Measurements from ENCODE around the gene PCSK7. TPM values are rescaled to one million over a fixed set of nuclear protein-coding genes. Genes with fewer than 3 reads are reported as not detected.

PCSK7 gene
- total RNA-seq, 1 experiment from 2014 or later: 32.0 TPM

DNA sequence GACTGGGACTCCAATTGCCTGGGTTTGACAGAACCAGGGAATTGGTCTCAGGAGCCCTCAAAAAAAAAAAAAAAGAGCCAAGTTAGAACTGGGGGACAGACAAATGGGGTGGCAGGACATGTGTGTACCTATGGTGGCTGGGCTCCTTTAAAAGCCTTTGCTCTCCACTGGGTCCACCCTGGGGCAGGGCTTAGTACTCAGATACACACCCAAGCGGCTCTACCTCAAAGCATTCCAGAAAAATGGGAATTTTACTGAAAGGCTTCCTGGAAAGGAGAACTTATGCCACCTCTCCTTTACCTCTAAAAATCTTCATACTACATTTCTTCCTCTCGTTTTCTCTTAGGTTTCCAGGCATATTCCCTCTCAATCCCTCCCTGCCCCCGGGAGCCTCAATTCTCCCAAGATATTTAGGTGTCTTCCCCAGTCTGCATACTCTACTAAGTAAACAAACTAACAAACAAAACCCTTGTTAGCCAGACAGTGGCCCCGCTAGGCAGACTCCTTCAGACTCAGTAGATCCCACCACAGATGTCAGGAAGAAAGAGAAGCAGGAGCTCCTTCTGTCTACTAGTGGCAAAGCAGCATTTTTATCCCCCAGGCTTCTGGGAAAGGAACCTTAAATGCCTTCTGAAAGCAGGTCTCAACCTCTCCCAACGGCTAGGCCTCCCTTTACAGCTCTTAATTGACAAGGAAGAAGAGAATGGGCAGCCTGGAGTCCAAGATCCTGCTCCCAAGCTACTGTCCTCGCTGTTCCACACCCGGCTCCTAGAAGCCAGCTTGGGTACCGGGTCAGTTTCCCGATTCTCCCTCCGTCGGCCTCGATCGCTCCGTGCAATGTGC is 653 bp downstream of the PCSK7 start:
- DNase-seq (ENCODE audit: low read depth): no peak

DNA sequence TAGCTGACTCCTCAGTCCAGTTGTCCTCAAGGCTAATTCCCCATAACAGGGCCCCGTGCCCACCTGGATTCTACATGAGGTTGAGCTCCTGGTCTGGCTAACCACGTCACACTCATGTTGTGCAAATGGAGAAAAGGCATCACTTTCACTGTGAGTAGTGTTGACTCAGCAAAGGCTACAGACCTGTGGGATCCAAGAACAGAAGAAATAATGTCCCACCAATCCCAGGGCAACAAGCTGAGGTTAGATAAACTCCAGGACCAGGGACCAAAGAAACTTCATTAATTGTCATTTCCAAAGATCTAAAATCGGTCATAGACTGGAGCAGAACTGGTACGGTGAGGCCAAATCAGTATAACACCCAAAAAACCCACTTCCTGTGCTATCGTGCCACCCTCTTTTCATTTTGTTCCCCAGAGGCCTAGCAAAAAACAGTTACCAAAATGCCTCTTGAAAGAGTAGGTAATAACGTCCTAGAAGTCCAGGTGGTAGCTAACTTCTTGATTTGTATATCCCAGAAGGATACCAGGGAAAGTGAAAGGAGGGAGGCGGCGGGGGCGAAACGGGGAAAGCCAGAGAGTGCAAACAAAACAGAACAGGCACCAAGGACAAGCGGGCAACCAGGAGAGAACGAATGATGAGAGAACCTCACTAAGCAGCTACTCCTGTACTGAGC is 1.4 kb downstream of the PCSK7 start:
- no peak for DNase-seq (ENCODE audit: low read depth)

DNA sequence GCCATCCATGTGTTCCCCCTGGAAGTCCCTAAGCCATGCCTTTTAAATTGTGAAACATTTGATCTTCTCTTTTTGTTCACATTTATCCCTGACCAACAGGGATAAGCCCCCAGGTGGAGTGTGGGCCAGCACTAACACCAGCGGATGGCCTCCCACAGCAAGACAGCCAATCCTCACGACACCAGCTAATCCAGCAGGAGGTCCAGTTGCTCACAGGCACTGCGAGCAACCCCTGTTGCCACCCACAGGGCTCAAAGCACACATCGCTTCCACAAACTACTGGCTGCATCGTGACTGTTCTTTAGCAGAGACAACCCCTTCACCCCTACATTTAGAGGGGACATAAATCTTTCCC is 2.0 kb downstream of the PCSK7 start:
- DNase-seq (ENCODE audit: low read depth): no peak

DNA sequence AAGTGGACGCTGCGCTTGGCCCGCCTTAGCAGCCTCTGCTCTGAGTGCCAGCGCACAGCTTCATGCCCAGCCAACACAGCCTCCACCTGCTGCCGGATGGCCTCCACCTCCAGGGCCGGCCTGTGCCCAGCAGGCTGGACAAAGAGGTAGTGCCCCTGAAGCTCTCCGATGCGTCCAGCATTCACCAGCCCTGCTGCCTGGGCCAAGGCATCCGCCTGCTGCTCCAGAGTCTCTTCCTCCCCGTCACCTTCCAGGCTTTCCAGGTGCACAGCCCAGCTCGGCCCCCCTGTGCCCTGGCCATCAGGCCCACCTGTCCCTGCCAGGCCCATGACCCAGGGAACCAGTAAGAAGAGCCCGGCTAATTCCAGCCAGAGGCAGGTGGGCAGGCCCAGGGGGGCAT is 2.5 kb downstream of the PCSK7 start:
- DNase-seq (ENCODE audit: low read depth): no peak

DNA sequence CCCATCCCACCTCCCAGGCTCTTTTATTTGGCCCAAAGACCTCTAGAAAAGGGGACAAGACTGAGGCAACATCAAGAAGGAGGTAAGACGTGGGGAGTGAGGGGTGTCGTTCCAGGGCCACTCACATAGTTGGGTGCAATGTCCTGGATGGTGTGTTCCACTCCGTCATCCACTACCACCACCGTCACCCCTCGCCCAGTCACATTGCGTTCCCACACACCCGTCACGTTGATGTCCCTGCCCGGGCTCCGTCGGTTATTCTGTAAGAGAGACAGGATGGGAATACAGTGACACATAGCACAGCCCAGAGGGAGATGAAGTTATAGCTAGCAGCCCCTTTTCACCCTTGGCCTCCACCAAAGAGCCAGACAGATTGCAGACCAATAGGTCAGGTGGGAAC is 3.8 kb downstream of the PCSK7 start:
- no peak for DNase-seq (ENCODE audit: low read depth)

DNA sequence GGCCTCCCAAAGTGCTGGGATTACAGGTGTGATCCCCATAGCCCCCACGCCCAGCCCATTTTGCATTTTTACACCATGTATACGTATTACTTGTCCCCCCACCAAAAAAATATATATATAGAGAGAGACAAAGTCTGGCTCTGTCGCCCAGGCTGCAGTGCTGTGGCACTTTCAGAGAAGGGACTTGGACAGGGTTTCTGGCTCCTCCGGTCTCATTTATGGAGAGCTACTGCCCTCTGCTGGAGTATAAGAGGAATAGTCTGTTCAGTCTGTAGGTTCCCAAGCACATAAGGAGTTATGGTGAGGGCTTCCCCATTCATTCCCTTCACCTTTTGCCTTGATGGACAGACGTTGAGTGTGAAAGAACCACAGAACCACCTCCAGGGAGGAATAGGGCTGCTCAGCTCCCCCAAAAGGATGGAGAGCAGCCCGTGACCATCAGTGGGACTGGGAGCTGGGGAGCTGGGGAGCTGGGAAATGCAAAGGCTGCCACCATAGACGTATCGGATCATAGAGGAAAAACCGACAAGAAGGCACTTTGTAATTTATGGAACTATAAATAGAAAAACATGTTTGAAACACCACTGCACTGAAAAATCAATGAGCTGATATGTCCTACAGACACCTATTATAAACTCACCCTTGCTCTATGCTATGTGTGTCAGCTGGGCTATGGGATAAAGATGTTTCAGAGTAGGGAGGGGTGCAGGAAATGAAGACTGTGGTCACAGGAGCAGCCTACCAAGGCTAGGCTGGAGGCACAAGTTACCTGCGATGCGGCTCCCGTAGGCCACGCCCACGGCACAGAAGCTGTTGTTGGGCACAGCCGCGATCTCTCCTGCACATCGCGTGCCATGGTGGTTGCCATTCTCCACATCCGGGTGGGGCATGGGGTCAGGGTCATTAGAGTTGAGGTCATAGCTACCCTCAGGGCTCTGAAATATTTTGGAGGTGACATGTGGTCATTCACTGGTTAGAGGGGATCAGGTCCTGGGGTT is 5.2 kb downstream of the PCSK7 start:
- peak; percentile 77 for DNase-seq (ENCODE audit: low read depth)

DNA sequence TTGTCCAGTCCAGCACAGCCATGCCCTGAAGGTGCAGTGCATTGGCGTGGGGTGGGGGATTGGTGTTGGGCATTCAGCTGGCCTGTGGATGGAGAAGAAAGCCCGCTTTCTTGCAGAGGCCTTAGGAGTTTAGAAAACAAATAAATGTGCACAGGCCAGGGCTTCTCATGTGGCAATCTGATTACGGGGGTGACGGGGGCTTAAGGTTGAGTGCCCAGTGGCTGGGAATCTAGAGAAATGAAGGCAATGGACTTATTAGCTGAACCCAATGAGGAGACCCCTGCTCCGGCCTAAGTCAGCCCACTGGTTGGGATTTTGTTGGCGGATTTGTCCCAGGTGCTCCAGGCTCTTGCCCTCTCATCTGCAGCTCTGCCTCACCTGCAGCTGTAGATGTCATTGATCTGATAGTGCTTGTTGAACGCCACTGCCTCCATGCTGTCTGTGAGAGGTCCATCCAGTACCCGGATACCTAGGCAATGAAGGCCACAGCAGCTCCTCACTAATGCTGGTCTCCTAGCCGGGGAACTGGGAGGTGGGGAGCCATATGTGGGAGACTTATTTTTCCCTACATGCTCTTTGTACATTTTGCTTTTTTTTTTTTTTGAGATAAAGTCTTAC is 6.2 kb downstream of the PCSK7 start:
- no peak for DNase-seq (ENCODE audit: low read depth)

DNA sequence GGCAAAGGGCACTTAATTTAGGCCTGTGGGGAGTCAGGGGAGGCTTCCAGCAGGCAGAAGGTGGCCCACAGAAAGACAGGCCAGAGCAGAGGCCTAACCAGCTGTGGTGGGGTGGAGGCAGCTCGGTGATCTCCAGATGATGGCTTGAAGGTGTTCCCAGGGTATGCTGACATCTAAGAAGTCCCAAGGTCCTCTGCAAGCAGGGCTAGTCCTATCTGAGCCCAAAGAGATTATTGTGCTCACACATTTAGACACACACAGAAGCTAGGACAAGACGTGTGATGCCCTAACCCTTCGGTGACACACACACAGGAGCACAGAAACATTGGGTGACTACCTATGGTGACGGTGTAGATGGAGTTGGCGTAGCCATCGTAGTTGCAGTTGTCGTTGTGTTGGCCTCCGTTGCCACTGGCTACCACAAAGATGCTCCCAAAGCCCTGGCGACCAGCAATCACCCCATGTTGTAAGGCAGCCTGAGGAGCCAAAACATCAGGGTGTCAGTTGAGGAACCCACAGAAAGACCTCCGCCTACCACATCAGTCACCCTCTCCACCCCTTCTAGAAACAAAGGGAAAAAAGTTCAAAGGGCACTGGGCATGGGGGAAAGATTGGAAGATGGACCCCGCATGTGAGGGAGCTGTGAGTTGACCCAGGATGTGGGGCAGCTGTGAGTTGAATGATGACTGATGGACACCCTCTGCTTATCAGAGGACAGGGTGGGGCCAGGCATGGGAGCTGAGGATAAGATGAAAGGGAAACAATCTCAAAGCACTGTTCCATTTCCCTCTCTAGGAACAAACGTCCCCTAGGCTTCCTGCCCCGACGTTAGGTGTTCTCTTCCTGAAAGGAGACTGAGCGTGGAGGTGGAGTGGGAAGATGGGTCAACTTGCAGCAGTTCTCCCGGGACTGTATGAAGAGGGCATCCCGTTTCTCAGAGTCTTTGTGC is 7.9 kb downstream of the PCSK7 start:
- DNase-seq (ENCODE audit: low read depth): no peak

DNA sequence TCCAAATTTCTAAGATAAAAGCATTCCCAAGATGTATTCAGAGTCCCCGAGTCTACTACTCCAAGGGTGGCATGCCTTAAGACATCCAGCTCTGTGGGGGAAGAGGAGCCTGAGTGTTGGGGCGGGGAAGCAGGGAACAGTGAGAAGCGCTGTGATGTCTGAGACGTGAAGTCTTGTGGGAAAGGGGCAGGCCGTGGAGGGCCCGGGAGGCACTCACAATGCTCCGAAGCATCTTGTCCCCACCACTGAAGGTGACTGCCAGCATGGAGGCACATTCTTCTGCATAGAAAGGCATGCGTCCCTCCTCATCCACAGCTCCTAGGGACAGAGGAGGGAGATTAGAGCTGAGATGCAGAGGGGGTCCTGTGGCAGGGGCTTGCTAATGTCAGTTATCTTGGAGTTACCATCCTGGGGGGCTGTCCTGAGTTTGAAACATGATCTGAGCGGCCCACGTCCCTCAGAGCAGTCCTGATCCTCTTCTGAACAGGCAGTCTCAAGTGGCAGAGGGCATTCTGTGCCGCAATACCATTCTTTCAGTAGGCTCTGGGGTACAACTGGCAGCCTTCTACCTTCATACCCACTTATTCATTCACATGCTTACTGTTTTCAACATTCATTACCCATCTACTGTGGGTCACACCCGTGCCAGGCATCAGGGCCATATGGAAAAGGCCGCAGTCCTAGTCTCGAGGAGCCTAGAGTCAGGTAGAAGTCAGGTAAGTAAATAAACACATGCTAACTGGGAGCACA is 8.7 kb downstream of the PCSK7 start:
- no peak for DNase-seq (ENCODE audit: low read depth)

DNA sequence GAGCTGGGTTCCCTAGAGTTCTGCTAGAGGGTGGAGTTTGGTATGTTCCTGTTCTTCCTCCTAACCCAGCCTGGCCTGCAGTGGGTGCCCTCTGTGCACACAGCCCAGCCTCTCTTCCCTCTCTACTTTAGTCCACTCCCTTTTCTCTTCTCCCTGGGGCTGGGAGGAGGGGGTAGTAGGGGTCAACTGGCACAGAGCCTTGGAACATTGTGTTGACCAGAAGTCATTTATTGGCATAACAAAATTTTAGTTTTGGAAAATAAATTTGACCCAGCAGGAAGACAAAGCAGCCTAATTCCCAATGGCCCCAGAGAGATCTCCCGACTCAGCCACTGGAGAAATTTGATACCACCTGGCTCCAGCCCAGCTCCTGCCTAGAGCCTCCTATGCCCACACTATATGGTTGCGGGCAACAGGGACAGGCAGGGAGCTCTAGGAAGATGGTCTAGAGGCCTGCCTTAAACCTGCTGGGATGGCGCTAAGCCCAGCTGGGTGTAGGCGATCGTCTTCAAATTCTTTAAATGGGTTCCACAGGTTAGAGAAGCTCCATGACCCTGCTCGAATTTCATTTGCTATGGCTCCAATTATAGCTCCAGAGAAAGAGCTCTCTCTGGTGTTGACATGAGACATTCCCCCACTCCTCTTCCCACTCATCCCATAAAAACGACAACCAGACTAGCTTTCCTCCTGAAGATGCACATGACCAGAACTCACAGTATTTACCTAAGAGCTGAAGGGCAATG is 9.9 kb downstream of the PCSK7 start:
- DNase-seq (ENCODE audit: low read depth): peak; percentile 79

DNA sequence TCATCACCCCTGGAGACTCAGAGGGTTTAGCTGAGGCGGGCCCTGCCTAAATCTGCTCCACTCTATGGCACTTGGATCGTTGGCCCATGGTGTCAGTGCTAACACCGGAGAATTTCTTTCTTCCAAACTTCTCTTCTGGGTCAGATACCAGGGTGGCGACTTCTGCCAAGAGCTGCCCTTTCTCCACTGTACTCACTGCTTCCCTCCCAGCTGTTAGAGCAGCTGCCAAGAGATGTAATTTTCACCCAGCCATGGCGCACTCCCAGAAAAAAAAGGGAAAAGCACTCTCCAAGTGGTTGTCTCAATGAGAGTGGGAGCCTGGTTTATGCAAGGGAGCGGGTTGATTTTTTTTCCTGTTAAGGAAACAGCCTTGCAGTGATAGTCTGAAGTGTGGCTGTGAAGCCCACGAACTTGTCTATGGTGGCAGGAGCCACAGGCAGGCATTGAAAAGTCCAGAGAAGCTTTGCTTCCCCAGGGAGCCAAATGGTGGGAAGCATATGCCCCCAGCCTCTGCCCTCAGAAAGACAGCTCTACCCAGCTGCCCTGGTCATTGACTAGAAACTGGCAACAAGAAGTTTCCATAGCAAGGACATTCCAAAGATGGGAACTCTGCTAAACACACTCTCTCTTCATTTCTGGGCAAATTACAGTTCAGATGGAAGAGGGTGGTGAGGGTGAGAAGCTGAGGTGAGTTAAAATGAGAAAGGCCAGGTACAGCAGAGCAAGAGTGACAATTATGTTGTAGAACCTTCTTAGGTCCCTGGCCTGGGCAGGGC is 10.7 kb downstream of the PCSK7 start:
- DNase-seq (ENCODE audit: low read depth): no peak

DNA sequence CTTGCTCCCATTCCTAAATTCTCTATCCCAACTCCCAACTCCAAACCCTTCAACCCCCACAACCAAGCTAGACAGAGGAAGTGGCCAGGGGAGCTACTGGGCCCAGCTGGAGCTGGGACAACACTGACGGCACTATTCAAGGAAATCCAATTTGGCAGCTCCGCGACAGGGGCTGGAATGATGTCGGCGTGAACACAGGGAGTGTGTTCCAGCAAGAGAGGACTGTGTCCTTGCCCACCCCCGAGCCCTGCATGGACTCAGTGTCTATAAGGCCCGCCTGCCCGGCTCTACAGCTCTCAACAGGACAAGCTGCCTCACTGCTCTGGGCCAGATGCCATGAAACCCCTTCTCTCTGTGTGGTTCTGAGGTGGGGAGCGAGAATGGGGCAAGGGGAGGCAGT is 11.3 kb downstream of the PCSK7 start:
- no peak for DNase-seq (ENCODE audit: low read depth)

DNA sequence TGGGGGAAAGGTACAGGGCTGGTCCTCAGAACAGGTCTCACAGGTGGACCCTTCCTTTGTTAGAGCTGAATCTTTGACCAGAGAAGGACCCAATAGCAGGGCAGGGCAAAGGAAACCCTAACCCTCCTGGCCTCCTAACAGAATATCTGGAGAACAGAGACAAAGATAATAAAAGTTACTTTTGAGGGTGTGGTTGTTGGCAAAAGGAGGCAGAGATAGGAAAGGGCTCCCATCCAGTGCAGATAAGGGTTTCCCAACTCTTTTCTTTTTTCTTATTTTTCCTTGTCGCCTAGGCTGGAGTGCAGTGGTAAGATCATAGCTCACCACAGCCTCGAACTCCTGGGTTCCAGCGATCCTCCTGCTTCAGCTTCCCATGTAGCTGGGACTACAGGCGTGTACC is 11.9 kb downstream of the PCSK7 start:
- DNase-seq (ENCODE audit: low read depth): no peak

DNA sequence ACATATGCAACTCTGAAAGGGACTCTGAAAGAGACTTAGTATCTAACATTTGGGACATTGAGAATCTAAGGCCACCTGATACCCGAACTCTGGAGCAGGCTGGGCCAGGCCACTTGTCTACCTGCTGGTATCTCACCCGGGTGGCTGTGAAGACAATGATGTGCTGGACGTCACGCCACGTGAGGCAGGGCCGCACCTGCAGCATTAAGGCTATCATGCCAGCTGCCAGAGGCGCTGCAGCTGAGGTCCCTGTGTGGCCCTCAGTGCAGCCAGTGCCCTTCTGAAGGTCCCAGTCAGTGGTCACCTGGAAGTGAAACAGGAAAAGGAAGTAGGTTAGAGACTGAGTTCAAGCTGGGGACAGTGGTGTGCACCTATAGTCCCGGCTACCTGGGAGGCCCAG is 12.4 kb downstream of the PCSK7 start:
- DNase-seq (ENCODE audit: low read depth): no peak

DNA sequence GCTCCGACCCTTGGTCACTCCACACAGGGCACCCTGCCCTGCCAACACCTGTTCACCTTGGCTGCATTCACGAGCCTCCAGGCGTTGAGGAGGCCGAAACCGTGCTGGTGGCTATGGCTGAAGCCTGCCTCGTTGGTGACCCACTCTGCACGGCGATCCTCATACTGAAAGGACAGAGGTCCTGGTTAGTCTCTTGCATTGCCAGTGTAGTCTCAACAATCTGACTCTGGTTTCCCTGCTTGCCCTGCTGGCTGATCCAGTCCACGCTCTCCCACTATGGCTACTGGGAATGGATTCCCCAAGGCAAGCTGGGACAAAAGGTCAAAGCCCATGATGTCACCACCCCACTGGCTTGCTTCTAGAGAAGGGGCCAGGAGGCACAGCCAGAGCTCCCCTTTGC is 12.9 kb downstream of the PCSK7 start:
- no peak for DNase-seq (ENCODE audit: low read depth)

DNA sequence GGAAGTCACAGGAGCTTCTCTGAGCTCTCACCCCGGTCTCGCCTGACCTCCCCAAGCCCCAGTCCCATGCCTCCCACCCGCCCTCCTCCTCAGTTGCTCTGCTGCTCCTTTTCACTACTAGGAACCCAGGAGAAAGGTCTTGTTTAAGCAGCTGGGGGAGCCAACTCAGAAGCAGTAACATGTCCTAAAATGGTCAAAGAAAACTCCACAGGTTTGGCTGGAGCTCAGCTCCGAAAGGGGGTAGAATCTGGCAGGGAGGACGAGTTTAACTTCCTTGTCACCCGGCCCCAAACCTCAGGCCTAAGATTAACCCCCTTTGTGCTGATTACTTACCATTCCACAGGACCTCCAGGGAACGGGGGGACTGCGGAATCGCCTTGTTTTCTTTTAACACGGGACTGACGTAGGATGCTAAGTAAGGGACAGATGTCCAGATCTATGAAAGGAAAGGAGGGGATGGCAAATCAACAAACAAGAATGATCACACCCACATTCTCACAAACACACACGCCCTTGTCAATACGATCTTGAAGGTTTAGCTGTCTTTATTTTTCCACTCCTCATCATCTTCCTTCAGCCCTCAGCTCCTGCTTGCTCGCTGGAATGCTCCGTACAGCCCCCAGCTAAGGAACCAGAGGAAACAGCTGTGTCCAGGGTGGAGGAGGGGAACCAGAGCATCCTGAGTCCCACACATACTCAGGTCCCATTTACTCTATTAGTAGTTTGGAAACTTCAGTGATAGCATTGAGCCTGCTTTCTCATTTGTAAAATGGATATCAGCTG is 13.5 kb downstream of the PCSK7 start:
- no peak for DNase-seq (ENCODE audit: low read depth)
